Immature natural killer cell (primary cell): Measurements from ENCODE around the gene SGK1. TPM values are rescaled to one million over a fixed set of nuclear protein-coding genes. Genes with fewer than 3 reads are reported as not detected.
A peak's percentile ranks its signal among the peaks of the same experiment; 100 is the strongest.
"Not testable (repeated sequence)": the region's sequence is repeated elsewhere in the genome, so short reads cannot be mapped to it uniquely, and the experiment has no call there.

ENCODE experiments used
- DNase-seq, 3 donors: peaks; one replicate each; pipeline ENCODE4 v3.0.0; 2022; ENCODE audit warnings: mixed read lengths in 1 of 3
- H3K27ac Mint-ChIP-seq, 6 donors: one replicate each; pipeline ENCODE4 v1.8.0; 2020; ENCODE audit warnings: mixed read lengths in 6 of 6, mild to moderate bottlenecking in 5 of 6, inconsistent platforms in 4 of 6, moderate library complexity in 3 of 6
- H3K27me3 Mint-ChIP-seq, 3 donors: one replicate each; pipeline ENCODE4 v1.8.0; 2020 to 2021; ENCODE audit warnings: low read depth in 3 of 3, mild to moderate bottlenecking in 3 of 3, mixed read lengths in 3 of 3, moderate library complexity in 3 of 3, inconsistent platforms in 1 of 3
- H3K36me3 Mint-ChIP-seq, 3 donors: one replicate each; pipeline ENCODE4 v1.8.0; 2020; ENCODE audit warnings: mixed read lengths in 3 of 3, inconsistent platforms in 2 of 3, mild to moderate bottlenecking in 2 of 3
- H3K4me1 Mint-ChIP-seq, 2 donors: one replicate each; pipeline ENCODE4 v1.8.0; 2020; ENCODE audit warnings: inconsistent platforms in 2 of 2, mild to moderate bottlenecking in 2 of 2, mixed read lengths in 2 of 2, moderate library complexity in 1 of 2
- H3K4me3 Mint-ChIP-seq, 5 donors: one replicate each; pipeline ENCODE4 v1.8.0; 2020; ENCODE audit warnings: mild to moderate bottlenecking in 5 of 5, mixed read lengths in 5 of 5, inconsistent platforms in 3 of 5, moderate library complexity in 3 of 5
- H3K9me3 Mint-ChIP-seq, 6 donors: one replicate each; pipeline ENCODE4 v1.8.0; 2020; ENCODE audit warnings: mild to moderate bottlenecking in 6 of 6, mixed read lengths in 6 of 6, inconsistent platforms in 4 of 6, moderate library complexity in 3 of 6
- polyA plus RNA-seq, 3 donors: library from polyadenylated mRNA; unstranded; fragments of 300-500 nt; fragmentation: Illumina TruSeq; gene quantifications; one replicate each; pipeline ENCODE4 v1.2.3, GENCODE V29; 2021

The SGK1 gene
- polyA plus RNA-seq, 3 donors from 2014 or later, result 1.2 to 4.3 (median 3.8) TPM

DNA sequence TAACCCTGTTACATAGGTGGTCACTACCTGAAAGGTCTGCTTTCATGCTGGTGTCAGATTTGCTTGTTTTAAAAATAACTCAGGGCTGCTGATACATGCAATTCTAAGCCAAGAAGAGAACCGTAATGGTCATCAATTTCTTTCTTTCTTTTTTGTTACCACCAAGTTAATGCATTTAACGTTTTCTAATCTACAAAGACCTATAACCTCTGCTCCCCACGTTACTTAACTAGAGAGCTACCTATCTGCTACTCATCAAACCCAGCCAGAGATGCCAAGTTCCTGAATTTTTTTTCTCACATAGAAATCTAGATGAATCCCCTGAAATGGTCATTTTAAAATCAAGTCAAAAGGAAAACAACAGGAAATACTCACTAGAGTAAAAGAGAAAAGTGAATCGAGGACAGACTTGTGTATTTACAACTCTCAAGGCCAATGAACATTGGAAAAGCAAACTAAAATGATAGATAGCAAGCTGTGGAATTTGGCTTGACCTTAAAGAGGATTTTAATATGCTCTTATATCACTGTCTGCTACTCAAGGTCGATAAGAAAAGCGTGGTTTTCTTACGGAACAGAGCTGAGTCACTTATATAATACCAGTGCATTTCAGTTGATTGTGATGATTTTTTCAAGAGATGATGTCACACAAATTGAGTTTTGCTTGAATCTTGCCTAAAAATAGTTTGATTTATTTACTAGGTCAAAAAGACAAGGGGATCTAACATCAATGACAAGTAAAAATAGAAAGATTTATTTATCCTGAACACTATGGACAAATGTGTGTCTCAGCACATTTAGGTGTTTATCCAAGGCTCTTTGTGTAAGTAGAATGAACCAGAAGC is 67.9 kb downstream of the SGK1 start:
- Mint-ChIP-seq H3K4me1 (peaks cover 15 to 38% of the 10 kb centered on the region in 2 donors), H3K27ac (no peak overlapping the region), H3K4me3 (no peak overlapping the region)

DNA sequence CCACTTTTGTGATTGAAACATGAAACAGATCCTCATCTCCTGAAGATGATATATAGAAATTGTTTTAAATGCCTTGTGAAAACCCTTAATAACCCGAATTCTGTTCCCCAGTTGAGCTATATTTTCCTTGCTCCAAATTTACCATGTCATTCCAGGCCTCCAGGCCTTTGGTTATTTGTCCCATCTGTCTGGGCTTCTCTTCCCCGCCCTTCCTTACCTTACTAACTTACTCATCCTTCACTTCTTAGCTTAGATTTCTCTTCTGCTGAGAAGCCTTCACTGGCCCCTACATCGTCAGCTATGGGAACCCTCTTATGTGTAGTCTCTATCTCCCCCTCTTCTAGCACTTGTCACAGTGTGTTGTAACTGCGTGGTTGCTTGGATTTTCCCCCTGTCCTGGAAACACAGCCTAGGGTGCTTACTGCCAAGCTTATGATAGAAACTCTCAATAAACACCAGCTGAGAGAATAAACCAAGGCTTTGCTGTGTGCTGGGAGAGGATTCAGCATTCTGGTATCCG is 68.6 kb downstream of the SGK1 start:
- H3K27ac Mint-ChIP-seq, result peak overlapping the region in 1 of 6 donors; percentile 19
- H3K4me1 Mint-ChIP-seq, result peaks cover 15 to 38% of the 10 kb centered on the region in 2 donors
- H3K9me3 Mint-ChIP-seq, result no peaks in the 10 kb centered on the region
- H3K4me3 Mint-ChIP-seq, result no peak overlapping the region
- no peaks in the 10 kb centered on the region for H3K36me3 Mint-ChIP-seq
- no peak for DNase-seq
- peaks cover 2 to 7% (median 3%) of the 10 kb centered on the region in 3 donors for H3K27me3 Mint-ChIP-seq

More for the DNA sequence above, 67.9 kb downstream of the SGK1 start:
- Mint-ChIP-seq H3K36me3 (no peaks in the 10 kb centered on the region), H3K27me3 (peaks cover 2 to 7% (median 3%) of the 10 kb centered on the region in 3 donors), H3K9me3 (no peaks in the 10 kb centered on the region)
- DNase-seq, result no peak

DNA sequence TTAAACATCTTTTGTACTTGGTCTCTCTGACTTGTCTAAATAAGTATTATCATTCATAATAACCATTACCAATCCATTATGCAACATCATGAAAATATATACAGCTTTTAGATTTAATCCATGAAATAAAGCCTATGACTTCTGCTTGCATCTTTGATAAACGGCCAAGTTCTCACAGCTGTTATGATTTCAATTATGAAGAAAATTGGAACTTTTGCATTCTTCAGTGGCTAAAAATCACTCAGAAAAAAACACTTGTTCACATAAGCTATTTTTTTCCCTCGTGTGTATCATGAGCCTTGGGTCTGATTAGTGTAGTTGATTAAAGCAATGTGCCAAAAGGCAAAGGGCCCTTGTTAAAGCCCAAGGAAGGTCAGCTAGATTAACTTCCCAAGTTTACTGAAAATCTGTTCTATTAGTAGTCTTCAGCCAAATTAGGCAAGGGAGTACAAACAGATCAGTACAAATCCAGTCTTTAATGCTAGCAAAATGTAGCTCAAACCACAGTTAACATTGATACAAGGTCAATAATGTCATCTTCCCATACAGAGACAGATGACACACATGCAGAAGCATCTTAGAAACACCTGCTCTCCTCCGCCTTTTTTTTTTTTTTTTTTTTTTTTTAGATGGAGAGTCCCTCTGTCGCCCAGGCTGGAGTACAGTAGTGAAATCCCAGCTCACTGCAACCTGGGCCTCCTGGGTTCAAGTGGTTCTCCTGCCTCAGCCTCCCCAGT is 69.9 kb downstream of the SGK1 start:
- Mint-ChIP-seq H3K27ac (peak overlapping the region in 1 of 6 donors; percentile 66), H3K4me3 (no peak overlapping the region), H3K9me3 (no peaks in the 10 kb centered on the region), H3K4me1 (peaks cover 15 to 38% of the 10 kb centered on the region in 2 donors), H3K27me3 (peaks cover 2 to 7% (median 3%) of the 10 kb centered on the region in 3 donors), H3K36me3 (no peaks in the 10 kb centered on the region)
- no peak for DNase-seq

DNA sequence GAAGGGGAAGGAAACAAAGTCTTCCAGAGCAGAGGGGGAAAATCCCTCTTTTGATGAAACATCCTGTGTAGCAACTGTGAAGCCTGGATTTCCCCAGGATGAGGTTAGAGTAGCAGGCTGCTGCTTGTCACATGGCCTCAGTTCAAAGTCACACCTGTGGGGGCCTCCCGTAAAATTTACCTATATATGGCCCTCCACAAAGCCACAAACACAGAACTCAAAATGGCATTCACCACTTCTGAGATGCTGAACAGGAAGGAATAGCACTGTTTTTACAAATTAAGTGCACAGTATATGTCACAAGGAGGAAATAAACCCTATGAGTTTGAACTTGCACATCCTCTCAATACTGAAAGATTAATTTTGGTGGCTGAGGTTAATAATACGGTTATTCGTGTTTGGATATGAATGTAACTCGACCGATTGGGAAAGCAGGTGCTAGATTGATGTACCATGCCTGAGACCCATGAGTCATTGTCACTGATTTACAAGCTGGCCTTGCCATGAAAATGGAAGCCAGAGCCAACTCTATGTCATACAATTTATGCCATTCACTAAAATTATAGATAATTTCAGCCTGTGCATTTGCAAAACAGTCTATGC is 70.6 kb downstream of the SGK1 start:
- peaks cover 2 to 7% (median 3%) of the 10 kb centered on the region in 3 donors for H3K27me3 Mint-ChIP-seq
- peak overlapping the region in 2 of 5 donors; percentile 2 to 19 for H3K4me3 Mint-ChIP-seq
- H3K36me3 Mint-ChIP-seq, result no peaks in the 10 kb centered on the region
- H3K9me3 Mint-ChIP-seq, result no peaks in the 10 kb centered on the region
- peak; percentile 46 to 66 (median 60) for DNase-seq
- H3K27ac Mint-ChIP-seq, result peak overlapping the region; percentile 49 to 88 (median 68)
- peaks cover 15 to 38% of the 10 kb centered on the region in 2 donors for H3K4me1 Mint-ChIP-seq

DNA sequence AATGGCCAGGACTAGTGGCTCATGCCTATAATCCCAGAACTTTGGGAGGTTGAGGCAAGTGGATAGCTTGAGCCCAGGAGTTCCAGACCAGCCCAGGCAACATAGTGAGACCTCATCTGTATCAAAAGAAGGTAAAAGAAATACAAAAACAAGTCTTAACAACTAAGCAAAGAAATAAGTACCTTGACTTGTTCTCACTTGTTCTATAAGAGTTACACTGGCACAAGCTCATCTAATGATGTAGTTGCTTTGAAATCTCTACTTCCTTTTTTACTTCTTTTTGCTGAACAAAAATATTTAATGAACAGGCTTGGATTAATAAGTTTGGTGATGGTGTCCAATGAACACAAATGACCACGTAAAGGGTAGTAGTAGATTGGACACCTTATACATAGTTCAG is 72.2 kb downstream of the SGK1 start:
- Mint-ChIP-seq H3K4me3 (no peak overlapping the region), H3K27ac (peak overlapping the region in 1 of 6 donors; percentile 61), H3K9me3 (no peaks in the 10 kb centered on the region), H3K4me1 (peaks cover 17 to 41% of the 10 kb centered on the region in 2 donors), H3K27me3 (peaks cover 2 to 5% (median 3%) of the 10 kb centered on the region in 3 donors), H3K36me3 (no peaks in the 10 kb centered on the region)
- DNase-seq, result no peak

DNA sequence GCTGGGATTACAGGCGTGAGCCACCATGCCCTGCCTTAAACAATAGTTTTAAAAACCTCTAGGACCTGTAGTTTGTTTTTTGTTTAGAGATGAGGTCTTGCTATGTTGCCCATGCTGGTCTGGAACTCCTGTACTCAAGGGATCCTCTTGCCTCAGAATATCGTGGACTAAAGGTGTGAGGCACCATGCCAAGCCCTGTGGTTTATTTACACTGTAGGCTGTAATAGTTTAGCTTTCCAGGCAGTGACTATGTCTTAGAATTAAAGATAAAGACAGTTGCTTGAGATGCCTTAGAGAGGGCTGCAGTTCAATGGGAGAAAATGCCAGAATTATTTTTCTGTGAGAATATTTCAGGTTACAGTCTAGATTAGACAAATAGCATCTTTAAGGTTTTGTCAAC is 72.9 kb downstream of the SGK1 start:
- Mint-ChIP-seq H3K27ac (peak overlapping the region in 1 of 6 donors; percentile 61), H3K4me1 (peaks cover 22 to 40% of the 10 kb centered on the region in 2 donors), H3K27me3 (peaks cover 2 to 5% (median 3%) of the 10 kb centered on the region in 3 donors), H3K4me3 (no peak overlapping the region), H3K9me3 (no peaks in the 10 kb centered on the region), H3K36me3 (no peaks in the 10 kb centered on the region)
- DNase-seq, result no peak

DNA sequence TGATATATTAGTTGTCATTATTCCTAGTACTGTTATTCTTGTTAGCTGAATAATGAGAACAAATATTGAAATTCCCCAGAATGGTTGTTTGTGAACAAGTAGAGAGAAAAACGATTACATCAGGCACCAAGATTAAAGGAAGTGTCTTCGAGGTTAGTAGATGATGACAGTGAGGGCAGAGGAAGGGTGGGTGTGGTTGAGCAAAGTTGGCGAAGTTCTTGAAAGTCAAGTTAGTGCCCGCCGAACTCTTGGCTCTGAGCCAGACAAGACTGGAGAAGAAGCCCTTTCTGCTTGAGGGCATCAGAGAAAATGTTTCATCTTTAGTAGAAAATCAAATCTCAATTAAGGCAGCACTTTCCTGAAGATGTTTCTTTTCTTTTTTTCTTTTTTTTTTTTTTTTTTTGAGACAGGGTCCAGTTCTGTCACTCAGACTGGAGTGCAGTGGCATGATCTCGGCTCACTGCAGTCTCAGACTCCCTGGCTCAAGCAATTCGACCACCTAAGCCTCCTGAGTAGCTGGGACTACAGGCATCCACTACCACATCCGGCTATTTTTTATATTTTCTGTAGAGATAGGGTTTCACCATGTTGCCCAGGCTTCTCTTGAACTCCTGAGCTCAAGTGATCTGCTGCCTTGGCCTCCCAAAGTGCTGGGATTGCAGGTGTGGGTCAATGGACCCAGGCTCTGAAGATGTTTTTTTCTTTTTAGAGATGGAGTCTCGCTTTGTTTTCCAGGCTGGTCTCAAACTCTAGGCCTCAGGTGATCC is 77.1 kb downstream of the SGK1 start:
- Mint-ChIP-seq H3K27me3 (no peaks in the 10 kb centered on the region), H3K36me3 (no peaks in the 10 kb centered on the region), H3K27ac (peak overlapping the region in 2 of 6 donors; percentile 0 to 38), H3K9me3 (no peaks in the 10 kb centered on the region), H3K4me3 (peak overlapping the region in 2 of 5 donors; percentile 0 to 23), H3K4me1 (peaks cover 6 to 8% of the 10 kb centered on the region in 2 donors)
- DNase-seq, result peak; percentile 25 to 36 (median 30)

DNA sequence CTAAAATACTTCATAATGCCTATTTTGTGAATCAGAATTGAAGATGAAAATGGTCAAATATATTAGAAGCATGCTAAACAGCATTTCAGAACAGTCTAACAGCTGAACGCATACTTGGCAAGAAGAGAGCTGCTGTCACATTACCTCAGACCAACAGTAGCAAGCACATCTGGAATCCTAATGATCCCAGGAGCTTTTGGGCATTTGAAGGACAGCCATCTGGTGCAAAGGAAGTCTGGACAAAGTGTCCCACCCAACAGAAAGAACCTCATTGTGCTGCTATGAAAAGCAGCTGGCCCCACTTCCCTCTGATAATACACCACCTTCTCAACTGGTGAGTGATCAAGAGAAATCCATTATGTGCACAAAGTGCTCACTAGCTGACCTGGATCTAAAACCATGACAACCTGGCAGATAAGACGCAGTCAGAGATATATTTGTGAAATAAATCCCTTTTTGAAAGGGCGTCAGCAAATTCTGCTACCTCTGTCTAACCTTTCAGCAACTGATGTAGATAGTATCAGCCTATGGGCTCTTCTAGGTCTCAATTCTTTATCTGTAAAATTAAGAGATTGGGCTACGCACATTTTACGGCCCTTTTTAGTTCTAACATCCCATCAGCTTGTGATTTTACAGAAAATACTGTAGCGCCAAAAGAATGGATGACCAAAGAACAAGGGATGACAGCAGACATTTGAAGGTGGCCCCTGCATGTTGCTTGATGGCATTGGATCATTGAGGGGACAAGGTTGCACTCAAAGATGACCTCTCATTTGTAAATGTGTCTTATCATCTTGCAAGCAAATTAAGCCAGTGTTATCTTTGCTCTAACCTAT is 78.7 kb downstream of the SGK1 start:
- H3K36me3 Mint-ChIP-seq, result no peaks in the 10 kb centered on the region
- H3K4me3 Mint-ChIP-seq, result no peak overlapping the region
- H3K27ac Mint-ChIP-seq, result peak overlapping the region in 1 of 6 donors; percentile 35
- DNase-seq, result no peak
- peaks cover 6 to 8% of the 10 kb centered on the region in 2 donors for H3K4me1 Mint-ChIP-seq
- H3K9me3 Mint-ChIP-seq, result no peaks in the 10 kb centered on the region
- no peaks in the 10 kb centered on the region for H3K27me3 Mint-ChIP-seq

DNA sequence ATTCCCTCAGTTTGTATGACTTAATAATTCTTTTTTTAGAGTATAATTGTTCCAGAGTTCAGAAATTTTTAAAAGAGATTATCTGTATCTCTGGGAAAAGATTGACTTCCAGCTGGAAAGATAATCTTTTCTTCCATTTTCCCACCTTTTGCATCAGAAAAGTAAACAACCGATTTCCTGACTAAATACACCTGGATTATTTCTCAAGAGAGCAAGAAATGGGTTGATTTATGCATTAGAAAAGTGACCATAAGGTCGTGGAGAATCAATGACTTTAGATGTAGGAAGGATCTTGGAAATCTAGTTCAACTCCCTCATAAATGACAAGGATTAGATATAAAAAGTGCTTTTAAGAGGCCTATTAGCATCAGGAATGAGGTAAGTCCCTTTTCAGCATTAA is 79.9 kb downstream of the SGK1 start:
- DNase-seq, result no peak
- peaks cover 0 to 2% (median 0%) of the 10 kb centered on the region in 3 donors for H3K27me3 Mint-ChIP-seq
- H3K36me3 Mint-ChIP-seq, result no peaks in the 10 kb centered on the region
- H3K4me1 Mint-ChIP-seq, result peaks cover 6 to 8% of the 10 kb centered on the region in 2 donors
- H3K27ac Mint-ChIP-seq, result no peak overlapping the region
- H3K4me3 Mint-ChIP-seq, result no peak overlapping the region
- H3K9me3 Mint-ChIP-seq, result no peaks in the 10 kb centered on the region

DNA sequence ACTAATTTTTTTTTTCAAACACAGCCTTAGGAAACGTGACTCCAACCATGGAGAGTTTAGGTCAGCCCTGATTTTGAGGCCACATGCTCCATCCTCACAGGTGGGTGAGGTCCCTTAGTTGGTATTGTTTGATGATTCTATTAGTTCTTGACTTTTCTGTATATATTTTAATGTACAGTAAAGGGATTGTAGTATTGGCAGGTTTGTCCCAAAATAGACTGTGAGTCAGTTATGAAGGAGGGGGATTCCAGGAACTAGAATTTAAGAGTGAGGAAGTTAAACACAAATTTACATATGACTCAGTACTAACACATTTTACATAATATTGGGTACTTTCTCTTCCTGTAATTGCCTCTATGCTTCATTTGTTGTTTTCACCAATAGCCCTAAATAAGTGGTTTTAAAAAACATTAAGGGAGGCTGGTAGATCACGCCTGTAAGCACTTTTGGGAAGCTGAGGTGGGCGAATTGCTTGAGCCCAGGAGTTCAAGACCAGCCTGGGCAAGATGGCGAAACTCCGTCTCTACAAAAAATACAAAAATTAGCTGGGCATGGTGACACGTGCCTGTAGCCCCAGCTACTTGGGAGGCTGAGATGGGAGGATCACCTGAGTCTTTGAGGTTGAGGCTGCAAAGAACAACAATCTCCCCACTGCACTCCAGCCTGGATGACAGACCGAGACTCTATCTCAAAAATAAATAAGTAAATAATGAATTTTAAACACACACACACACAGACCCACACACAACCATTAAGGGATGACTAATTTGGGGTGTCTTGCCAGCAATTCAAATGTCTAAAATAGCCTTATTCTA is 81.8 kb downstream of the SGK1 start:
- Mint-ChIP-seq H3K4me3 (no peak overlapping the region), H3K9me3 (no peaks in the 10 kb centered on the region), H3K27me3 (peaks cover 0 to 2% (median 0%) of the 10 kb centered on the region in 3 donors), H3K36me3 (no peaks in the 10 kb centered on the region), H3K27ac (no peak overlapping the region), H3K4me1 (peaks cover 6 to 8% of the 10 kb centered on the region in 2 donors)
- no peak for DNase-seq

DNA sequence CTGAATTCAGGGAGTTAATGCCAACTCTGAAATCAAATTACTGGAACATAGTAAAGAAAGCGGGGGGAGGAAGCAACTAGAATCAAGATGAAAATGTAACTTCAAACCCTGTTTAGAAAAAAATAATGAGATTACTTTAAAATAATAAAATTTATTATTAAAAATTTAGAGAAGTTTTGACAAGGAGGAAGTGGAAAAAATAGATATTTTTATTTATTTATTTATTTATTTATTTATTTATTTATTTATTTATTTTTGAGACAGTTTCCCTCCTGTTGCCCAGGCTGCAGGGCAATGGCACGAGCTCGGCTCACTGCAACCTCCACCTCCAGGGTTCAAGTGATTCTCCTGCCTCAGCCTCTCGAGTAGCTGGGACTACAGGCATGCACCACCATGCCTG is 82.6 kb downstream of the SGK1 start:
- H3K4me1 Mint-ChIP-seq, H3K36me3 Mint-ChIP-seq, H3K27ac Mint-ChIP-seq, H3K27me3 Mint-ChIP-seq, H3K9me3 Mint-ChIP-seq, H3K4me3 Mint-ChIP-seq, DNase-seq: not testable (repeated sequence)
